A549 (cell line): Measurements from ENCODE around the gene ZNF428.

Source experiments
- CHD2 ChIP-seq: fragments of 150-350 bp; IDR thresholded peaks from 2 replicates; pipeline ENCODE4 v1.6.1; 2014; ENCODE audit warnings: low read length; ENCODE audit not compliant: partially characterized antibody
- CTCF ChIP-seq: fragments of >200 bp; sonication (Bioruptor Twin); formaldehyde crosslinking; IDR thresholded peaks from 3 replicates; pipeline ENCODE4 v1.5.1; 2016
- MYC ChIP-seq: IDR thresholded peaks from 2 replicates; pipeline ENCODE4 v1.6.1; 2012; ENCODE audit warnings: mild to moderate bottlenecking, inconsistent platforms, low read length, improper control_type of control experiment, borderline replicate concordance
- POLR2A ChIP-seq: IDR thresholded peaks from 2 replicates; pipeline ENCODE4 v1.6.1; 2012; ENCODE audit warnings: mild to moderate bottlenecking, low read length
- TFCP2L1 ChIP-seq: fragments of 250-450 bp; sonication (Bioruptor Pico); IDR thresholded peaks from 2 replicates; pipeline ENCODE4 v1.5.0; 2021; ENCODE audit warnings: mild to moderate bottlenecking

DNA sequence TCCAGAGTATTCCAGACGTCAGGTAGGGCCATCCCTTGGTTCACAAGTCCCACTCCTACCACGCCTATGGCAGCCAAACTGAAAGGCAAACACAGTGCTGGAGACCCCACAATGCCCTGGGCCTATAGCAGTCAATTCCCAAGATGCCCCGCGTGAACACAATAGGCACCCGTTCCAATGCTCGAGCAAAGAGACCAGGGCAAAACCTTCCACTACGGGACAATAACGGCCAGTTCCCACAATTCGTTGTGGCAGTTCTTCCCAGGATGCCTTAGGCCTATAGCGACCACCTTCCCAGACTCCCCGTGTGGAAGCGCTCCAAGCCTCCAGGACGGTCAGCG is 538 bp downstream of the ZNF428 start:
- TF ChIP-seq CTCF = no peak
- no peak for TF ChIP-seq CHD2
- no peak for TF ChIP-seq TFCP2L1 (CRISPR knock-in tag)
- no peak for TF ChIP-seq POLR2A
- no peak for TF ChIP-seq MYC
